HepG2 (cell line): ENCODE measurements around the gene LRRC3. TPM values are rescaled to one million over a fixed set of nuclear protein-coding genes. Genes with fewer than 3 reads are reported as not detected.
A peak's percentile ranks its signal among the peaks of the same experiment; 100 is the strongest.

Experiments
- CTCF ChIP-seq: sonication (generic); formaldehyde crosslinking; IDR thresholded peaks from 2 replicates; pipeline ENCODE4 v1.5.0; 2020; ENCODE audit warnings: mild to moderate bottlenecking, missing genetic modification reagents, moderate library complexity
- DDIT3 ChIP-seq: sonication (generic); formaldehyde crosslinking; IDR thresholded peaks from 2 replicates; pipeline ENCODE4 v1.4.0; 2020; ENCODE audit warnings: mild to moderate bottlenecking, missing genetic modification reagents
- FOSL2 ChIP-seq: sonication (generic); formaldehyde crosslinking; IDR thresholded peaks from 2 replicates; pipeline ENCODE4 v1.4.0; 2020; ENCODE audit warnings: missing genetic modification reagents
- HMGXB4 ChIP-seq, 2 experiments: sonication (generic) in 1 of 2; formaldehyde crosslinking in 1 of 2; IDR thresholded peaks; 2 replicates each; pipeline versions ENCODE4 v1.4.0 to v1.6.1; 2018 to 2020; ENCODE audit warnings: missing genetic modification reagents in 2 of 2, borderline replicate concordance in 1 of 2, low read depth in 1 of 2, mild to moderate bottlenecking in 1 of 2, missing biosample characterization in 1 of 2
- HNF1B ChIP-seq: sonication (generic); formaldehyde crosslinking; IDR thresholded peaks from 2 replicates; pipeline ENCODE4 v1.5.1; 2020; ENCODE audit warnings: mild to moderate bottlenecking, moderate library complexity, missing genetic modification reagents
- MAX ChIP-seq: IDR thresholded peaks from 2 replicates; pipeline ENCODE4 v1.6.1; 2012; ENCODE audit warnings: inconsistent platforms
- MYC ChIP-seq: sonication (generic); formaldehyde crosslinking; IDR thresholded peaks from 2 replicates; pipeline ENCODE4 v1.9.0; 2021; ENCODE audit warnings: missing genetic modification reagents, borderline replicate concordance
- RBFOX2 ChIP-seq: fragments of 200-400 bp; formaldehyde crosslinking; IDR thresholded peaks from 2 replicates; pipeline ENCODE4 v1.6.1; 2017; ENCODE audit warnings: low read depth, mild to moderate bottlenecking, low read length
- SATB2 ChIP-seq: sonication (generic); formaldehyde crosslinking; IDR thresholded peaks from 2 replicates; pipeline ENCODE4 v1.5.0; 2020; ENCODE audit warnings: missing genetic modification reagents
- SOX6 ChIP-seq, 2 experiments: fragments of 450-650 bp in 1 of 2; sonication (generic) in 1 of 2; formaldehyde crosslinking in 1 of 2; IDR thresholded peaks; 2 replicates each; pipeline versions ENCODE4 v1.4.0 to v1.6.1; 2017 to 2020; ENCODE audit warnings: antibody characterized with exemption in 1 of 2, mild to moderate bottlenecking in 1 of 2, missing genetic modification reagents in 1 of 2
- TBX3 ChIP-seq: fragments of 450-650 bp; IDR thresholded peaks from 2 replicates; pipeline ENCODE4 v1.6.1; 2017; ENCODE audit warnings: antibody characterized with exemption, mild to moderate bottlenecking, inconsistent platforms, borderline replicate concordance
- TCF12 ChIP-seq, 2 experiments: fragments of 450-650 bp in 1 of 2; sonication (generic) in 1 of 2; formaldehyde crosslinking in 1 of 2; IDR thresholded peaks; 2 replicates each; pipeline versions ENCODE4 v1.6.1 to v1.8.0; 2017 to 2022; ENCODE audit warnings: antibody characterized with exemption in 1 of 2, mild to moderate bottlenecking in 1 of 2, missing genetic modification reagents in 1 of 2, moderate library complexity in 1 of 2
- ZBTB10 ChIP-seq: sonication (generic); formaldehyde crosslinking; IDR thresholded peaks from 2 replicates; pipeline ENCODE4 v1.4.0; 2020; ENCODE audit warnings: missing genetic modification reagents, borderline replicate concordance
- ZNF281 ChIP-seq: sonication (generic); formaldehyde crosslinking; IDR thresholded peaks from 2 replicates; pipeline ENCODE4 v1.4.0; 2020; ENCODE audit warnings: missing genetic modification reagents, borderline replicate concordance
- ZNF766 ChIP-seq: sonication (generic); formaldehyde crosslinking; IDR thresholded peaks from 2 replicates; pipeline ENCODE4 v1.5.0; 2020; ENCODE audit warnings: missing genetic modification reagents, borderline replicate concordance
- polyA plus RNA-seq, 8 experiments: library from polyadenylated mRNA; depleted of rRNA in 3 of 8; stranded (reverse) in 7 of 8; unstranded in 1 of 8; fragments of >200 nt; fragmentation: Illumina TruSeq in 4 of 8; extraction: Trizol in 4 of 8; gene quantifications; 2 replicates each; pipeline versions ENCODE4 v1.2.1 to v1.2.3, GENCODE V29; 2011 to 2016; ENCODE audit warnings: low read depth in 4 of 8, missing spikeins in 1 of 8, mixed read lengths in 1 of 8; ENCODE audit not compliant: insufficient read depth in 1 of 8
- total RNA-seq, 5 experiments: library from RNA; depleted of rRNA; stranded (reverse); fragments of >200 nt; fragmentation: Illumina TruSeq; extraction: Trizol; gene quantifications; 2 replicates each; pipeline ENCODE4 v1.2.3, GENCODE V29; 2016; ENCODE audit warnings: low read depth in 1 of 5

The LRRC3 gene
- total and polyA plus RNA-seq, 2 of the 13 experiments (the other 11 are each of a cell fraction or from before 2014, with no cell fraction given) = 4.8 to 16.5 TPM

GRCh38 chr21:44455524-44456213, 359 bp downstream of the LRRC3 start (continued):
- TF ChIP-seq CTCF (peak; percentile 74), RBFOX2 (peak; percentile 52; the same call in 1 of the 2 replicates), SOX6 (IDR thresholded peaks at IDR 0.05) (no peak), SOX6 (CRISPR knock-in tag; IDR thresholded peaks at IDR 0.05) (no peak), DDIT3 (CRISPR knock-in tag) (no peak), FOSL2 (CRISPR knock-in tag) (no peak), HMGXB4 (CRISPR knock-in tag; IDR thresholded peaks at IDR 0.05; ENCODE audit: borderline replicate concordance in 1 of 2, low read depth in 1 of 2) (peak; percentile 51 to 62; a peak in 2 of 4 replicates), HNF1B (no peak), ZNF766 (CRISPR knock-in tag) (no peak), MYC (CRISPR knock-in tag) (peak; percentile 53; the same call in 1 of the 2 replicates), ZBTB10 (CRISPR knock-in tag) (no peak), MAX (peak; percentile 81), ZNF281 (CRISPR knock-in tag) (no peak), TCF12 (IDR thresholded peaks at IDR 0.05) (no peak), TCF12 (CRISPR knock-in tag; IDR thresholded peaks at IDR 0.05) (no peak), TBX3 (no peak), SATB2 (CRISPR knock-in tag) (no peak)
